Neural progenitor cell (in vitro differentiated cells): ENCODE measurements around the gene SETD2.

Experiments
- CTCF ChIP-seq: fragments of 200-600 bp; sonication (generic); IDR thresholded peaks from 2 replicates; pipeline ENCODE4 v1.5.1; 2017; ENCODE audit warnings: antibody characterized with exemption, mild to moderate bottlenecking
- EZH2 ChIP-seq: fragments of 200-600 bp; sonication (generic); IDR thresholded peaks from 2 replicates; pipeline ENCODE4 v1.6.1; 2017; ENCODE audit warnings: antibody characterized with exemption, mild to moderate bottlenecking, moderate library complexity
- EZH2phosphoT487 ChIP-seq: fragments of 200-600 bp; sonication (generic); IDR thresholded peaks from 2 replicates; pipeline ENCODE4 v1.6.1; 2017; ENCODE audit warnings: antibody characterized with exemption

DNA sequence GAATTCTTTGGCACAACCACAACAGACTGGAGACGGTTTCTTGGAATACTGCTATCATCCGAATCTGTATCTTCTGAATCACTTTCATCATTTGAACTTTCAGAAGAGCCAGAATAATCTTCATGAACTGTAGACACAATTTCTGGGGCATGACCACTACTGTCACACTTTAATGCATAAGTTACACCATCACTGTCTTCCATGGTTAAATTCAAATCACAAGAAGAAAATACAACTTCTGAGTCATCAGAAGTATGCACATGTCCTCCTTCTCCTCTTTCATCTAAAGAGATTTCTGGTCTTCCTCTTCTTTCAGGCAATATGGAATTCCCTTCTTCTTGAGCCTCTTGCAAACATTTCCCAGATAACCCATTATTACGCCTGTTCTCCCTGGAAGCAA, 42.5 kb downstream of the SETD2 start:
- TF ChIP-seq CTCF (no peak), EZH2phosphoT487 (no peak), EZH2 (no peak)
